GM12878 (cell line): ENCODE data around the gene DNAAF5. TPM values are rescaled to one million over a fixed set of nuclear protein-coding genes. Genes with fewer than 3 reads are reported as not detected.

Source experiments
- ATAC-seq: fragments of 200-7000 bp; cut with Tn5 transposase; 3 replicates; pipeline ENCODE4 v1.9.1; 2020; ENCODE audit warnings: mild to moderate bottlenecking, moderate library complexity
- BruUV-seq: library from RNA; stranded (reverse); fragments of 400-500 nt; replicated peaks from 2 replicates; lab custom pipeline; 2021; lab: Mats Ljungman, UMichigan
- CTCF ChIA-PET: fragments of 300-600 bp; sonication (Branson Sonifier 250); formaldehyde crosslinking; extraction: SDS; loops from one replicate; lab custom pipeline; 2021; ENCODE audit warnings: inconsistent platforms; lab: Yijun Ruan, JAX
- POLR2A ChIA-PET: fragments of 350-600 bp; formaldehyde crosslinking; extraction: SDS; loops from one replicate; lab custom pipeline; 2021; ENCODE audit warnings: inconsistent platforms; lab: Charles Lee
- RAD21 ChIA-PET: fragments of 300-600 bp; sonication (Branson Sonifier 250); formaldehyde crosslinking; loops from one replicate; lab custom pipeline; 2023; ENCODE audit warnings: antibody characterized with exemption; ENCODE audit not compliant: unreplicated experiment; lab: Charles Lee
- SMC1A ChIA-PET: fragments of 300-600 bp; sonication (Branson Sonifier 250); formaldehyde crosslinking; loops from one replicate; lab custom pipeline; 2023; ENCODE audit not compliant: unreplicated experiment, uncharacterized antibody; lab: Charles Lee
- DNase-seq: peaks from one replicate; pipeline ENCODE4 v3.0.0-alpha.2; 2011; ENCODE audit warnings: low read depth, low spot score
- FAIRE-seq: peaks from 3 replicates; lab custom pipeline; 2011; peaks lifted over from hg19 to GRCh38; lab: Jason Lieb, UNC
- H2AFZ ChIP-seq: 2 replicates; pipeline ENCODE4 v1.6.0; 2011; ENCODE audit warnings: low read depth, low read length, control low read depth; ENCODE audit not compliant: control insufficient read depth
- H3K27ac ChIP-seq: 2 replicates; pipeline ENCODE4 v1.5.1; 2011; ENCODE audit warnings: control low read depth; ENCODE audit not compliant: control insufficient read depth, insufficient read depth
- H3K27me3 ChIP-seq, 2 experiments: replicated peaks in 1 of 2; 2 replicates each; pipeline versions ENCODE4 v1.6.0 to v1.6.1; 2011; ENCODE audit warnings: low read length in 1 of 2; ENCODE audit not compliant: control insufficient read depth in 2 of 2, insufficient read depth in 2 of 2
- H3K36me3 ChIP-seq, 2 experiments: 2 replicates each; pipeline ENCODE4 v1.5.1; 2011; ENCODE audit warnings: low read length in 1 of 2; ENCODE audit not compliant: control insufficient read depth in 2 of 2, insufficient read depth in 2 of 2
- H3K4me1 ChIP-seq: 2 replicates; pipeline ENCODE4 v1.6.1; 2011; ENCODE audit warnings: mild to moderate bottlenecking, low read length, moderate library complexity, mixed read lengths; ENCODE audit not compliant: control insufficient read depth, insufficient read depth
- H3K4me2 ChIP-seq: 2 replicates; pipeline ENCODE4 v1.6.0; 2011; ENCODE audit warnings: control low read depth; ENCODE audit not compliant: control insufficient read depth, insufficient read depth
- H3K4me3 ChIP-seq: fragments of 200-600 bp; sonication (generic); 2 replicates; pipeline ENCODE4 v1.5.1; 2016
- H3K79me2 ChIP-seq: 2 replicates; pipeline ENCODE4 v1.6.0; 2011; ENCODE audit warnings: low read length; ENCODE audit not compliant: control insufficient read depth, insufficient read depth
- H3K9ac ChIP-seq: 2 replicates; pipeline ENCODE4 v1.8.0; 2011; ENCODE audit warnings: low read length, control low read depth, mixed read lengths; ENCODE audit not compliant: control insufficient read depth, insufficient read depth
- H3K9me3 ChIP-seq: replicated peaks from 3 replicates; pipeline ENCODE4 v1.5.1; 2011; ENCODE audit warnings: mild to moderate bottlenecking, low read length; ENCODE audit not compliant: control insufficient read depth, insufficient read depth
- H4K20me1 ChIP-seq: 2 replicates; pipeline ENCODE4 v1.6.0; 2011; ENCODE audit not compliant: control insufficient read depth, insufficient read depth
- ATF7 ChIP-seq: fragments of 450-650 bp; IDR thresholded peaks from 2 replicates; pipeline ENCODE4 v1.6.1; 2016; ENCODE audit warnings: low read depth, mild to moderate bottlenecking
- CBX5 ChIP-seq: sonication (generic); IDR thresholded peaks from 2 replicates; pipeline ENCODE4 v1.6.1; 2016; ENCODE audit warnings: low read depth, moderate library complexity, mild to moderate bottlenecking, inconsistent platforms
- HDAC6 ChIP-seq: fragments of 200-600 bp; sonication (generic); IDR thresholded peaks from one replicate; pipeline ENCODE4 v1.8.0; 2017; ENCODE audit warnings: antibody characterized with exemption; ENCODE audit not compliant: unreplicated experiment
- IRF5 ChIP-seq: fragments of 450-650 bp; IDR thresholded peaks from 2 replicates; pipeline ENCODE4 v1.6.1; 2017; ENCODE audit warnings: borderline replicate concordance
- JUND ChIP-seq: IDR thresholded peaks from 2 replicates; pipeline ENCODE4 v1.6.1; 2012; ENCODE audit warnings: low read depth, mild to moderate bottlenecking, low read length, improper control_type of control experiment, moderate library complexity
- KAT2A ChIP-seq: conservative IDR thresholded peaks from 2 replicates; pipeline ENCODE4 v1.6.1; 2011; ENCODE audit warnings: low read depth, low read length; ENCODE audit not compliant: control insufficient read depth
- MXI1 ChIP-seq: fragments of 150-350 bp; IDR thresholded peaks from 2 replicates; pipeline ENCODE4 v1.6.1; 2011; ENCODE audit warnings: low read depth, mild to moderate bottlenecking, inconsistent platforms, low read length, improper control_type of control experiment
- NR2F1 ChIP-seq: fragments of 450-650 bp; conservative IDR thresholded peaks from 2 replicates; pipeline ENCODE4 v1.6.1; 2017; ENCODE audit warnings: mild to moderate bottlenecking
- RUNX3 ChIP-seq: IDR thresholded peaks from 2 replicates; pipeline ENCODE4 v1.6.1; 2012; ENCODE audit warnings: low read length, inconsistent platforms
- SMARCA5 ChIP-seq: fragments of 450-650 bp; IDR thresholded peaks from 2 replicates; pipeline ENCODE4 v1.6.1; 2017; ENCODE audit warnings: mild to moderate bottlenecking
- SREBF1 ChIP-seq: IDR thresholded peaks from 2 replicates; pipeline ENCODE4 v1.6.1; 2012; ENCODE audit warnings: mild to moderate bottlenecking, low read length
- YBX1 ChIP-seq: fragments of 450-650 bp; IDR thresholded peaks from 2 replicates; pipeline ENCODE4 v1.6.1; 2016; ENCODE audit warnings: antibody characterized with exemption
- ZBTB33 ChIP-seq: fragments of 450-650 bp; IDR thresholded peaks from 2 replicates; pipeline ENCODE4 v1.6.1; 2017; ENCODE audit warnings: mild to moderate bottlenecking
- ZNF207 ChIP-seq: fragments of 450-650 bp; IDR thresholded peaks from 2 replicates; pipeline ENCODE4 v1.6.1; 2014; ENCODE audit warnings: antibody characterized with exemption, mild to moderate bottlenecking, borderline replicate concordance
- ZNF687 ChIP-seq: fragments of 450-650 bp; IDR thresholded peaks from 2 replicates; pipeline ENCODE4 v1.6.1; 2017; ENCODE audit warnings: mild to moderate bottlenecking, moderate library complexity
- WGBS: methylation state at CpG from one replicate; pipeline ENCODE4 v1.1.6; 2016; ENCODE audit warnings: low lambda C conversion rate; ENCODE audit not compliant: insufficient replicate concordance, insufficient coverage; ENCODE audit errors: missing lambda C conversion rate; 5-methylcytosine and 5-hydroxymethylcytosine counted together
- in situ Hi-C: fragments of 300-500 bp; cut with MboI; formaldehyde crosslinking; loops from 9 replicates; pipeline ENCODE4 v1.14.3; 2018; ENCODE audit warnings: mixed read lengths
- intact Hi-C: fragments of 100-400 bp; cut with micrococcal nuclease; formaldehyde crosslinking; loops from one replicate; pipeline ENCODE4 v1.14.2; 2022; ENCODE audit not compliant: unreplicated experiment
- polyA plus RNA-seq, 11 experiments: library from polyadenylated mRNA; depleted of rRNA in 4 of 11; unstranded in 6 of 11; stranded (reverse) in 5 of 11; fragments of >200 nt; fragmentation: Nextera tagmentation in 4 of 11; fragmentation: Illumina TruSeq in 1 of 11; extraction: Ambion mirVana in 4 of 11; extraction: Trizol in 1 of 11; gene quantifications; 1 replicate in 1 of 11; 2 replicates in 10 of 11; pipeline versions ENCODE4 v1.2.1 to v1.2.3, GENCODE V29; 2011 to 2016; ENCODE audit warnings: inconsistent platforms in 2 of 11, missing spikeins in 2 of 11, low read depth in 1 of 11
- total RNA-seq, 4 experiments: library from RNA; depleted of rRNA in 3 of 4; stranded (reverse); fragments of >200 nt in 3 of 4; fragmentation: Illumina TruSeq in 1 of 4; extraction: Trizol in 1 of 4; gene quantifications; 2 replicates each; pipeline versions ENCODE4 v1.2.1 to v1.2.3, GENCODE V29; 2013 to 2021

DNAAF5 gene
- total and polyA plus RNA-seq, 10 of the 15 experiments (the other 5 are each of a cell fraction or from before 2014, with no cell fraction given): 1.8 to 38.3 (median 9.2) TPM

GRCh38 chr7:699476-700170, 26.9 kb upstream of the DNAAF5 start:
- WGBS: 89% methylated on average over 17 of the region's 17 CpGs
- Histone ChIP-seq H3K4me1 (no peaks in the 10 kb centered on the region), H3K9ac (no peak overlapping the region), H2AFZ (no peak overlapping the region), H3K4me2 (no peak overlapping the region), H3K27ac (no peak overlapping the region), H3K4me3 (no peak overlapping the region), H3K9me3 (no peaks in the 10 kb centered on the region; the same call in 1 of the 3 replicates), H3K79me2 (no peaks in the 10 kb centered on the region), H3K36me3 (peaks cover 7 to 9% of the 10 kb centered on the region in 2 experiments; a peak in 3 of 4 replicates), H3K27me3 (no peaks in the 10 kb centered on the region), H4K20me1 (no peaks in the 10 kb centered on the region)
- ChIA-PET RAD21 (no interaction called here), CTCF (no interaction called here), POLR2A (no interaction called here), SMC1A (no interaction called here)
- in situ Hi-C loops (no loop called here), intact Hi-C loops (no loop called here)
- FAIRE-seq: no peak
- TF ChIP-seq ATF7 (no peak), SREBF1 (no peak), NR2F1 (no peak), MXI1 (no peak), ZNF687 (no peak), CBX5 (no peak), ZBTB33 (no peak), YBX1 (no peak), IRF5 (no peak), HDAC6 (no peak), RUNX3 (no peak), KAT2A (no peak), ZNF207 (no peak), SMARCA5 (no peak), JUND (no peak)
- no peak for ATAC-seq
- no peak for DNase-seq
- BruUV-seq: no TSS peak
